HFFc6 (cell line): ENCODE measurements around the gene TF. TPM values are rescaled to one million over a fixed set of nuclear protein-coding genes. Genes with fewer than 3 reads are reported as not detected.

Experiments
- DNase-seq: peaks from one replicate; pipeline ENCODE4 v3.0.0-alpha.2; 2018
- H3K27ac Mint-ChIP-seq: 2 replicates; pipeline ENCODE4 v1.8.0; 2020; ENCODE audit warnings: mild to moderate bottlenecking, mixed read lengths
- H3K27me3 Mint-ChIP-seq: 2 replicates; pipeline ENCODE4 v1.8.0; 2021; ENCODE audit warnings: mild to moderate bottlenecking, moderate library complexity, mixed read lengths; ENCODE audit not compliant: insufficient read depth
- H3K36me3 Mint-ChIP-seq: 2 replicates; pipeline ENCODE4 v1.8.0; 2021; ENCODE audit warnings: low read depth, mixed read lengths
- H3K4me1 Mint-ChIP-seq: 2 replicates; pipeline ENCODE4 v1.8.0; 2020; ENCODE audit warnings: low read depth, mixed read lengths
- H3K4me3 Mint-ChIP-seq: 2 replicates; pipeline ENCODE4 v1.8.0; 2020; ENCODE audit warnings: mild to moderate bottlenecking, moderate library complexity, mixed read lengths
- H3K9me3 Mint-ChIP-seq: 2 replicates; pipeline ENCODE4 v1.8.0; 2020; ENCODE audit warnings: mild to moderate bottlenecking, mixed read lengths
- CTCF ChIP-seq: fragments of 200-600 bp; sonication (generic); IDR thresholded peaks from 2 replicates; pipeline ENCODE4 v1.5.0; 2021; ENCODE audit warnings: antibody characterized with exemption, mild to moderate bottlenecking
- total RNA-seq, 6 experiments: library from RNA; stranded (reverse); fragmentation: NEBNext Ultra II Directional; extraction: Animal tissue kit (Norgen Biotek cat#: 25700); gene quantifications; 2 replicates in 1 of 6; 3 replicates in 5 of 6; pipeline ENCODE4 v1.2.3, GENCODE V29; 2021

The TF gene
- total RNA-seq, 6 experiments from 2014 or later = under 0.01 to 0.13 (median 0.02) TPM; not detected in 1

GRCh38 chr3:133753107-133753778 is 7.0 kb downstream of the TF start:
- DNase-seq = no peak
- no peak overlapping the region for H3K27ac Mint-ChIP-seq
- no peaks in the 10 kb centered on the region for H3K4me1 Mint-ChIP-seq
- H3K9me3 Mint-ChIP-seq = no peaks in the 10 kb centered on the region
- TF ChIP-seq CTCF = no peak
- no peaks in the 10 kb centered on the region for H3K36me3 Mint-ChIP-seq
- H3K27me3 Mint-ChIP-seq = peaks cover 16% of the 10 kb centered on the region
- H3K4me3 Mint-ChIP-seq = no peak overlapping the region

- Mint-ChIP-seq H3K4me1 (no peaks in the 10 kb centered on the region), H3K36me3 (no peaks in the 10 kb centered on the region), H3K27me3 (peaks cover 14% of the 10 kb centered on the region), H3K4me3 (no peak overlapping the region), H3K27ac (no peak overlapping the region), H3K9me3 (no peaks in the 10 kb centered on the region)
- no peak for TF ChIP-seq CTCF
- no peak for DNase-seq
Observed at GRCh38 chr3:133753779-133754164, 7.6 kb downstream of the TF start.

- Mint-ChIP-seq H3K27me3 (peaks cover 15% of the 10 kb centered on the region), H3K27ac (no peak overlapping the region), H3K36me3 (no peaks in the 10 kb centered on the region), H3K4me1 (no peaks in the 10 kb centered on the region), H3K4me3 (no peak overlapping the region), H3K9me3 (no peaks in the 10 kb centered on the region)
- no peak for TF ChIP-seq CTCF
- DNase-seq = no peak
Observed at GRCh38 chr3:133754455-133754854, 8.3 kb downstream of the TF start.

GRCh38 chr3:133754973-133755828 is 9.0 kb downstream of the TF start:
- TF ChIP-seq CTCF = no peak
- no peak for DNase-seq
- Mint-ChIP-seq H3K36me3 (no peaks in the 10 kb centered on the region), H3K27me3 (peaks cover 15% of the 10 kb centered on the region), H3K4me1 (no peaks in the 10 kb centered on the region), H3K9me3 (no peaks in the 10 kb centered on the region), H3K4me3 (no peak overlapping the region), H3K27ac (no peak overlapping the region)

- no peak overlapping the region for H3K4me3 Mint-ChIP-seq
- peaks cover 18% of the 10 kb centered on the region for H3K27me3 Mint-ChIP-seq
- H3K36me3 Mint-ChIP-seq = no peaks in the 10 kb centered on the region
- DNase-seq = no peak
- no peak overlapping the region for H3K27ac Mint-ChIP-seq
- no peak for TF ChIP-seq CTCF
- H3K4me1 Mint-ChIP-seq = no peaks in the 10 kb centered on the region
- H3K9me3 Mint-ChIP-seq = no peaks in the 10 kb centered on the region
Observed at GRCh38 chr3:133756716-133757694, 10.8 kb downstream of the TF start.
